ENCODE results near the gene ANAPC15. TPM values are rescaled to one million over a fixed set of nuclear protein-coding genes. Genes with fewer than 3 reads are reported as not detected.
"Not testable (repeated sequence)": the region's sequence is repeated elsewhere in the genome, so short reads cannot be mapped to it uniquely, and the experiment has no call there.

ANAPC15 gene
- polyA plus RNA-seq, 1 of the 3 experiments (the other 2 are of a cell fraction) = 92.3 TPM

GRCh38 chr11:72153874-72154273, 41.4 kb upstream of the ANAPC15 start:
- CTCF ChIA-PET = interaction anchor here (1.4 to 3.4 kb wide), 2 partner anchors 9 to 129 kb away, joined by 3 to 25 read pairs; no protein-coding TSS in a partner anchor
- POLR2A ChIA-PET; H3K9me3 ChIP-seq; H4K20me1 ChIP-seq (ENCODE audit: insufficient read depth); H3K4me3 ChIP-seq (ENCODE audit: low read depth in 2 of 2, low read length in 1 of 2); H3K9me2 ChIP-seq; H2AFZ ChIP-seq (ENCODE audit: low read depth); H3K79me2 ChIP-seq (ENCODE audit: insufficient read depth); H3K4me2 ChIP-seq; H3K27ac ChIP-seq (ENCODE audit: low read depth in 2 of 2, low read length in 1 of 2); H3K27me3 ChIP-seq (ENCODE audit: insufficient read depth); H3F3A ChIP-seq (replicated peaks; ENCODE audit: insufficient read depth); DNase-seq; H3K9ac ChIP-seq; H3K4me1 ChIP-seq (ENCODE audit: control insufficient read depth in 1 of 2, insufficient read depth in 2 of 2, low read depth in 1 of 2, low read length in 1 of 2); H3K36me3 ChIP-seq (replicated peaks in 1 of 2; ENCODE audit: control insufficient read depth in 1 of 2, insufficient read depth in 2 of 2, low read length in 1 of 2): not testable (repeated sequence)
- WGBS (ENCODE audit: low lambda C conversion rate) = 65% methylated on average over 6 of the region's 6 CpGs

GRCh38 chr11:72150882-72151281, 38.4 kb upstream of the ANAPC15 start:
- ChIA-PET CTCF (no interaction called here), POLR2A (no interaction called here)
- Histone ChIP-seq H3F3A (replicated peaks; ENCODE audit: insufficient read depth) (no peaks in the 10 kb centered on the region), H3K4me1 (ENCODE audit: control insufficient read depth in 1 of 2, insufficient read depth in 2 of 2, low read depth in 1 of 2, low read length in 1 of 2) (no peaks in the 10 kb centered on the region), H3K4me2 (no peak overlapping the region), H3K9me2 (no peaks in the 10 kb centered on the region), H3K4me3 (ENCODE audit: low read depth in 2 of 2, low read length in 1 of 2) (no peak overlapping the region), H4K20me1 (ENCODE audit: insufficient read depth) (no peaks in the 10 kb centered on the region), H3K9me3 (no peaks in the 10 kb centered on the region), H3K9ac (no peak overlapping the region), H3K79me2 (ENCODE audit: insufficient read depth) (no peaks in the 10 kb centered on the region), H2AFZ (ENCODE audit: low read depth) (no peak overlapping the region), H3K27me3 (ENCODE audit: insufficient read depth) (no peaks in the 10 kb centered on the region), H3K27ac (ENCODE audit: low read depth in 2 of 2, low read length in 1 of 2) (no peak overlapping the region), H3K36me3 (replicated peaks in 1 of 2; ENCODE audit: control insufficient read depth in 1 of 2, insufficient read depth in 2 of 2, low read length in 1 of 2) (no peaks in the 10 kb centered on the region)
- no peak for DNase-seq
- 69% methylated on average over 4 of the region's 4 CpGs for WGBS (ENCODE audit: low lambda C conversion rate)
- TF ChIP-seq TEAD4 (IDR thresholded peaks at IDR 0.05; ENCODE audit: borderline replicate concordance, insufficient read depth) (no peak), USF2 (IDR thresholded peaks at IDR 0.05; ENCODE audit: borderline replicate concordance, low read depth, low read length) (no peak), FOXM1 (IDR thresholded peaks at IDR 0.05; ENCODE audit: low read depth) (no peak), FOXJ3 (CRISPR knock-in tag; IDR thresholded peaks at IDR 0.05) (no peak), YY1 (IDR thresholded peaks at IDR 0.05; ENCODE audit: low read depth) (no peak), EP300 (IDR thresholded peaks at IDR 0.05; ENCODE audit: borderline replicate concordance in 1 of 2, low read depth in 1 of 2, low read length in 1 of 2) (no peak), RXRA (IDR thresholded peaks at IDR 0.05; ENCODE audit: borderline replicate concordance, low read depth) (no peak), REST (IDR thresholded peaks at IDR 0.05; ENCODE audit: low read depth, low read length) (no peak), ELF1 (IDR thresholded peaks at IDR 0.05) (no peak), GATA2 (CRISPR knock-in tag; IDR thresholded peaks at IDR 0.05) (no peak), RCOR1 (IDR thresholded peaks at IDR 0.05; ENCODE audit: low read length) (no peak), CTCF (IDR thresholded peaks at IDR 0.05) (no peak), EZH2phosphoT487 (IDR thresholded peaks at IDR 0.05; ENCODE audit: borderline replicate concordance, low read depth) (no peak), MAX (IDR thresholded peaks at IDR 0.05; ENCODE audit: low read depth) (no peak), NFIC (IDR thresholded peaks at IDR 0.05; ENCODE audit: borderline replicate concordance) (no peak)
